Measurements from ENCODE around the gene MOV10L1. TPM values are rescaled to one million over a fixed set of nuclear protein-coding genes. Genes with fewer than 3 reads are reported as not detected.

MOV10L1 gene
- total and polyA plus RNA-seq, 2 donors (not counting 1 experiment from before 2014, with no cell fraction given) = 0.03 to 0.83 TPM

- Histone ChIP-seq H3K4me3 (replicated peaks in 1 of 4; ENCODE audit: control extremely low read depth in 1 of 4, insufficient read depth in 1 of 4, low read depth in 3 of 4, low read length in 4 of 4) (no peak overlapping the region), H3K4me2 (ENCODE audit: extremely low read depth, insufficient read depth, low read length) (no peak overlapping the region), H4K20me1 (ENCODE audit: control insufficient read depth, extremely low read depth, insufficient read depth, low read length) (no peaks in the 10 kb centered on the region), H3K36me3 (ENCODE audit: control insufficient read depth, insufficient read depth, low read length) (no peaks in the 10 kb centered on the region), H3K9me3 (ENCODE audit: control insufficient read depth, insufficient read depth, low read depth, low read length) (no peaks in the 10 kb centered on the region), H3K9ac (ENCODE audit: insufficient read depth, low read length) (no peak overlapping the region), H3K4me1 (ENCODE audit: control insufficient read depth, extremely low read depth, insufficient read depth, low read length) (peaks cover 5% of the 10 kb centered on the region), H3K79me2 (ENCODE audit: control insufficient read depth, insufficient read depth, low read length) (peaks cover 9% of the 10 kb centered on the region), H3K27ac (ENCODE audit: insufficient read depth, low read length) (no peak overlapping the region), H2AFZ (ENCODE audit: low read length) (no peak overlapping the region), H3K27me3 (ENCODE audit: control insufficient read depth, insufficient read depth, low read length) (peaks cover under 1% of the 10 kb centered on the region)
- TF ChIP-seq CTCF (conservative IDR thresholded peaks at IDR 0.05 in 1 of 2, IDR thresholded peaks at IDR 0.05 in 1 of 2; ENCODE audit: low read depth in 1 of 2, low read length in 2 of 2) (no peak), EZH2 (IDR thresholded peaks at IDR 0.05; ENCODE audit: low read length, missing control alignments) (no peak)
- DNase-seq (ENCODE audit: low read depth in 2 of 2) = no peak
These were observed 92.6 kb downstream of the MOV10L1 start for GRCh38 chr22:50182176-50183081.

- H3K9me3 ChIP-seq (ENCODE audit: control insufficient read depth, insufficient read depth, low read depth, low read length) = no peaks in the 10 kb centered on the region
- no peak overlapping the region for H3K27ac ChIP-seq (ENCODE audit: insufficient read depth, low read length)
- no peak for DNase-seq (ENCODE audit: low read depth in 2 of 2)
- no peak overlapping the region for H3K9ac ChIP-seq (ENCODE audit: insufficient read depth, low read length)
- H3K36me3 ChIP-seq (ENCODE audit: control insufficient read depth, insufficient read depth, low read length) = no peaks in the 10 kb centered on the region
- H3K27me3 ChIP-seq (ENCODE audit: control insufficient read depth, insufficient read depth, low read length) = no peaks in the 10 kb centered on the region
- no peaks in the 10 kb centered on the region for H4K20me1 ChIP-seq (ENCODE audit: control insufficient read depth, extremely low read depth, insufficient read depth, low read length)
- H3K4me2 ChIP-seq (ENCODE audit: extremely low read depth, insufficient read depth, low read length) = no peak overlapping the region
- H3K4me1 ChIP-seq (ENCODE audit: control insufficient read depth, extremely low read depth, insufficient read depth, low read length) = peaks cover 5% of the 10 kb centered on the region
- H3K79me2 ChIP-seq (ENCODE audit: control insufficient read depth, insufficient read depth, low read length) = peaks cover 9% of the 10 kb centered on the region
- H3K4me3 ChIP-seq (replicated peaks in 1 of 4; ENCODE audit: control extremely low read depth in 1 of 4, insufficient read depth in 1 of 4, low read depth in 3 of 4, low read length in 4 of 4) = no peak overlapping the region
- TF ChIP-seq EZH2 (IDR thresholded peaks at IDR 0.05; ENCODE audit: low read length, missing control alignments) (no peak), CTCF (conservative IDR thresholded peaks at IDR 0.05 in 1 of 2, IDR thresholded peaks at IDR 0.05 in 1 of 2; ENCODE audit: low read depth in 1 of 2, low read length in 2 of 2) (no peak)
- no peak overlapping the region for H2AFZ ChIP-seq (ENCODE audit: low read length)
These were observed 93.5 kb downstream of the MOV10L1 start for GRCh38 chr22:50183141-50183971.

Data from fibroblast of lung (primary cell).